Adipose tissue (tissue), 3 donors: ENCODE measurements around the gene ZNF804B. TPM values are rescaled to one million over a fixed set of nuclear protein-coding genes. Genes with fewer than 3 reads are reported as not detected.
"Not testable (repeated sequence)": the region's sequence is repeated elsewhere in the genome, so short reads cannot be mapped to it uniquely, and the experiment has no call there.

Source experiments
- H3K27ac ChIP-seq: one replicate; pipeline ENCODE4 v1.5.1; 2013; ENCODE audit warnings: low read depth, low read length
- WGBS, 3 donors: extraction: QIAGEN DNeasy Blood & Tissue Kit; methylation state at CpG; one replicate each; pipeline ENCODE4 v1.1.7; 2013; 5-methylcytosine and 5-hydroxymethylcytosine counted together
- polyA plus RNA-seq, 3 donors: library from polyadenylated mRNA; stranded (reverse); fragments of 200-250 nt; gene quantifications; one replicate each; pipeline ENCODE4 v1.2.3, GENCODE V29; 2013
- donor health status: healthy with polysubstance abuse.
- donor health status: Bipolar disorder and iron deficiency.
- donor health status: healthy.

Gene ZNF804B
- polyA plus RNA-seq, 3 donors = not detected

GRCh38 chr7:89133819-89134218 lies 374.3 kb downstream of the ZNF804B start:
- 32 to 40% (median 36%) methylated on average over 2 of the region's 2 CpGs for WGBS, 3 donors
- no peak overlapping the region for H3K27ac ChIP-seq

DNA sequence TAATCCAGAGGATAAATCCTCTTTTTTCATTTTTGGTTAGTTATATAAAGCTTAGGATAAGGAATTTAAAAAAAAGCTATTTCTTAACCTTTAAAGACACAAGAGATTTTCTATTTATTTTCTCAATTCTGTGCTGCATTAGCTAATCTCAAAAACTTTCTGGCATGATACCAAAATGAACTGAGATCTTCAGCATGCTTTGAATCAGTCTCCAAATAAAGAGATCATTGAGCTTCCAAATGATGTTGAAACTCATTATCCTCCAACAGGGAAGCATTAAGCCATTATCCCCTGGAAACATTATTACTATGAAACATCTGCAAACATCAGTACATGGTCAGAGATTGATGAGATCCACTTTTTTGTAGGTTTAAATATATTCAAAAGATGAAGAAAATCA lies 386.3 kb downstream of the ZNF804B start:
- H3K27ac ChIP-seq = no peak overlapping the region

- 85 to 93% (median 92%) methylated on average over 2 of the region's 2 CpGs for WGBS, 3 donors
- H3K27ac ChIP-seq = no peak overlapping the region
Measured at GRCh38 chr7:89160107-89160506, 400.6 kb downstream of the ZNF804B start.

DNA sequence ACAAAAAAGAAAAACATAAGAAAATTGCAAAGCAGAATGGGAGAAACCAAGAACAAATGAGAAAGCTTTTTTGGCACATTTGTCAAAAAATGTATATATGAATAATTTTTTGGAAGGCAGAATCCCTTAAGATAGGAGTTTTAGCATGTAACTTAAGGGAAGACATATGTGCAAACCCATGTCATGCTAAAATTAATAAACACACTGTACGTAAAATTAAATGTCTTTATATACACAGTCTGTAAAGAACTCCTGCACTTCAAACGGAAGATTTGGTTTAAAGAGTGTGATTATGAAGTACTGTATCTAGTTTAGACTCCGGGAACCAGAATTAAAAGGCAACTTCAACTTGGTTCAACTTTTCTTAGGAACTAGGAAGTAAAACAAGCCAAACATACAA lies 405.9 kb downstream of the ZNF804B start:
- no peak overlapping the region for H3K27ac ChIP-seq
- 63 to 75% (median 71%) methylated on average over 3 of the region's 3 CpGs for WGBS, 3 donors

DNA sequence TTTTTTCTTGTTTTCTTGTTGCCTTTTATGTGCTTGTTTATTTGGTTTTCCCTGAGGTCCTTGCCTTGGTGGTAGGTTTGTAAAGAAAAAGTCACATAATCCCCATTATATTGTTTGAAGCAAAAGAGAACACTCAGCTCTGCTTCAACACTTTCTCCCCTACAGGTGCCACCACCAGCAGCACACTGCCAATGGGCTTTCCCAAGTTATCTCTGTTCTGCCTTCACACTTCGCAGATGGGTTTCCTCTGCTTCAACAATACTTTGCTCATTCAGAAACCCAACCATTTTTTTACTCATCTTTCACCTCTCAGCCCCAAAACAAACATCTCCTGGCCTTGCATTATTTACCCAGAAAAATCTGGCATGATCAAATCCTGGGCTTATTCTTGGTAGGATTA lies 411.1 kb downstream of the ZNF804B start:
- 54 to 80% (median 57%) methylated on average over 1 of the region's 1 CpG for WGBS, 3 donors
- H3K27ac ChIP-seq = no peak overlapping the region

GRCh38 chr7:89182116-89182515 lies 422.6 kb downstream of the ZNF804B start:
- no peak overlapping the region for H3K27ac ChIP-seq
- 84 to 96% (median 96%) methylated on average over 2 of the region's 2 CpGs for whole genome bisulfite sequencing, 3 donors

DNA sequence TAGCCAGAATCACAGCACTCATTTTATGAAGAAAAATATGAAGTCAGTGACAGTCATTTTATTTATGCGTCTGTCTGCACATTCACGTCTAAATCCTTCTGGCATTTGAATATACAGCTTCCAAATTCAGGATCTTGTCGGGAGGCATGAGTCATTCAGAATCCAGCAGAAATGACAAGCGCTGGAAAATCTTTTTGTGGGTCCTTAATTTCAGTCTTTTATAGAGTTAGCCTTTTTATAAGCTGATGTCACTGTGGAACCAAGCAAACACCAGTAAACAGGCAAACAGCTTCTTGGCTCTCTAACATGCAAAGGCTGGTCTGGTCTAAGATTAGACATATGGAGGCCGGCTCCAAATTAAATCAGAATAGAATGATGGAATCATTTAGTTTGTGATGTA lies 424.2 kb downstream of the ZNF804B start:
- H3K27ac ChIP-seq = no peak overlapping the region
- WGBS, 3 donors = 70 to 84% (median 70%) methylated on average over 5 of the region's 5 CpGs

GRCh38 chr7:89200758-89201157 lies 441.3 kb downstream of the ZNF804B start:
- H3K27ac ChIP-seq = no peak overlapping the region
- WGBS, 3 donors = 66 to 79% (median 71%) methylated on average over 2 of the region's 2 CpGs

GRCh38 chr7:89223900-89224395 lies 464.4 kb downstream of the ZNF804B start:
- H3K27ac ChIP-seq = no peak overlapping the region
- WGBS, 3 donors = 32 to 44% (median 41%) methylated on average over 2 of the region's 2 CpGs

DNA sequence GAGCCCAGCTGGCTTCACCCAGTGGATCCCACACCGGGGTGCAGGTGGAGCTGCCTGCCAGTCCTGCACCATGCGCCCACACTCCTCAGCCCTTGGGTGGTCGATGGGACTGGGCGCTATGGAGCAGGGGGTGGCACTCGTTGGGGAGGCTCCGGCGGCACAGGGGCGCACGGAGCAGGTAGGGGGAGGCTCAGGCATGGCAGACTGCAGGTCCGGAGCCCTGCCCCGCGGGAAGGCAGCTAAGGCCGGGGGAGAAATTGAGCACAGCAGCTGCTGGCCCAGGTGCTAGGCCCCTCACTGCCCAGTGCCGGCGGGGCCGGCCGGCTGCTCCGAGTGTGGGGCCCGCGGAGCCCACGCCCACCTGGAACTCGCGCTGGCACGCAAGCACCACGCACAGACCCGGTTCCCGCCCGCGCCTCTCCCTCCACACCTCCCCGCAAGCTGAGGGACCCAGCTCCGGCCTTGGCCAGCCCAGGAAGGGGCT lies 469.2 kb downstream of the ZNF804B start:
- H3K27ac ChIP-seq = not testable (repeated sequence)
- WGBS, 3 donors = 91 to 94% (median 93%) methylated on average over 22 to 31 of the region's 31 CpGs

GRCh38 chr7:89238156-89238555 lies 478.7 kb downstream of the ZNF804B start:
- H3K27ac ChIP-seq = no peak overlapping the region

- H3K27ac ChIP-seq = no peak overlapping the region
Measured at GRCh38 chr7:89246196-89246595, 486.7 kb downstream of the ZNF804B start.

- WGBS, 3 donors = 87 to 90% (median 89%) methylated on average over 3 of the region's 3 CpGs
- H3K27ac ChIP-seq = no peak overlapping the region
Measured at GRCh38 chr7:89247207-89247606, 487.7 kb downstream of the ZNF804B start.

DNA sequence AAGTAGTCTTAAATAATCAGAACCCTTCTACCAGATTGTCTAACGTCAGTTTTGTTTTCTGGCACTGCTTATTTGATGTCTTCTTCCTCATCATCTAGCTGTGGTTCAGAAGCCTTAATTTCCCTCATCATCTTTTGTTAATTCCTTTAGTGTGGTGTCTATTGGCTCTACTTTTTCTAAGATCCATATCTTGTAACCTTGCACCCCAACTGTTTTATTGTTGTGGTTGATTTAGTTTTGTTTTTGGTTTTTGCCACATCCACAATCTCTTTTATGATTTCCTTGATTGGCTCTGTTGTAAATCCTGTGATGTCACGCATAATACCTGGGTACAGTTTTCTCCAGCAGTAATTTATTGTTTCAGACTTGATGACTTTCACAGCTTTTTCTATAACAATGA lies 499.6 kb downstream of the ZNF804B start:
- H3K27ac ChIP-seq = no peak overlapping the region
- 79 to 84% (median 79%) methylated on average over 2 of the region's 2 CpGs for WGBS, 3 donors

GRCh38 chr7:89264126-89264525 lies 504.6 kb downstream of the ZNF804B start:
- WGBS, 3 donors = 38 to 71% (median 64%) methylated on average over 4 of the region's 4 CpGs
- H3K27ac ChIP-seq = no peak overlapping the region

DNA sequence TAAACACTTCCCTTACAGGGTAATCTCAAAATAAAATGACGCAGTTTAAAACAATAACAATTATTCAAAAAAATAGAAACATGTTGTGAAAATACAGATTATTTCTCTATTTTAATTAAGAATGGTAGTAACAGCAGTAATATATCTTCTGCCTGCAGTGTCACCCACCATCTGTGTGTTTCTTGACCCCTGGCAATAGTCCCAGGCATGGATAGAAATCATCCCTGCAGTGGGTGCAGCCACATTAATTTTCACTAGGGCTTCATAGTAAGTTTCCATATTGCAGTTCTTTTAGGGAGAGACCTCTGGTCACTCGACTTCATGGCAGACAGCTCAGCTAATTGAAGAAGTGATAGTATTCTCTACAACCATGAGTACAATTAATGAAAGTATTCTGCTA lies 506.1 kb downstream of the ZNF804B start:
- 43 to 57% (median 50%) methylated on average over 2 of the region's 2 CpGs for WGBS, 3 donors
- H3K27ac ChIP-seq = no peak overlapping the region

GRCh38 chr7:89283302-89283701 lies 523.8 kb downstream of the ZNF804B start:
- 70 to 77% (median 72%) methylated on average over 2 of the region's 2 CpGs for WGBS, 3 donors
- no peak overlapping the region for H3K27ac ChIP-seq

GRCh38 chr7:89308535-89308934 lies 549.0 kb downstream of the ZNF804B start:
- no peak overlapping the region for H3K27ac ChIP-seq

GRCh38 chr7:89311886-89312285 lies 552.4 kb downstream of the ZNF804B start:
- H3K27ac ChIP-seq = no peak overlapping the region
- WGBS, 3 donors = 89 to 90% (median 90%) methylated on average over 4 of the region's 4 CpGs

DNA sequence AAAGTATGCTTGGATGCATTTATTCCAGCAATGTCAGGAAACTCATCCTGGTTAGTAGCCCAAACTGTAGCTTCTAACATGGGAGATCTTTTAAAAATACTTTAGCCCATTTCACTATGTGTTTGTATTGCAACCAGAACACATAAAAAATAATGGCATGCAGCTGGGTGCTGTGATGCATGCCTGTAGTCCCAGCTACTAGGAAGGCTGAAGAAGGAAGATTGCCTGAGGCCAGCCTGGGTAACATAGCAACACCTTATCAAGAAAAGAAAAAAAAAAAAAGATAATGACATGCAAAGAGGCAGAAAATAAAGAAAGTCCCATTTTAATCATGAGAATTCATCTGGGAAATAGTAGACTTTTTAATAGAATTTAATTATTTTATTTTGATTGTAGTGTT lies 553.1 kb downstream of the ZNF804B start:
- H3K27ac ChIP-seq = no peak overlapping the region

- 39 to 71% (median 71%) methylated on average over 1 of the region's 1 CpG for WGBS, 3 donors
- H3K27ac ChIP-seq = no peak overlapping the region
Measured at GRCh38 chr7:89316584-89317251, 557.2 kb downstream of the ZNF804B start.
